Astrocyte of the cerebellum (primary cell): ENCODE data around the gene COL23A1.

ENCODE experiments used
- DNase-seq: peaks from one replicate; pipeline ENCODE4 v3.0.0-alpha.2; 2011; ENCODE audit warnings: low read depth
- H3K4me3 ChIP-seq: 2 replicates; pipeline ENCODE4 v1.5.1; 2011; ENCODE audit warnings: mild to moderate bottlenecking, low read depth, low read length, moderate library complexity
- CTCF ChIP-seq: IDR thresholded peaks from 2 replicates; pipeline ENCODE4 v1.5.1; 2012; ENCODE audit warnings: low read length, low read depth, moderate library complexity, mild to moderate bottlenecking; ENCODE audit errors: missing control alignments
- in situ Hi-C: cut with HindIII; loops from 2 replicates; pipeline ENCODE4 v1.10.0; 2017; ENCODE audit warnings: low sequenced_read_pairs

The COL23A1 gene

GRCh38 chr5:178430186-178431062, 159.8 kb downstream of the COL23A1 start:
- in situ Hi-C loops: no loop called here
- no peak overlapping the region for H3K4me3 ChIP-seq
- no peak for TF ChIP-seq CTCF
- no peak for DNase-seq

- no peak for TF ChIP-seq CTCF
- H3K4me3 ChIP-seq: no peak overlapping the region
- in situ Hi-C loops: no loop called here
- DNase-seq: no peak
Observed at GRCh38 chr5:178429491-178430185, 160.6 kb downstream of the COL23A1 start.

GRCh38 chr5:178429156-178429468, 161.1 kb downstream of the COL23A1 start:
- no peak overlapping the region for H3K4me3 ChIP-seq
- no peak for DNase-seq
- in situ Hi-C loops: no loop called here
- TF ChIP-seq CTCF: no peak

- DNase-seq: no peak
- in situ Hi-C loops: no loop called here
- TF ChIP-seq CTCF: no peak
- no peak overlapping the region for H3K4me3 ChIP-seq
Observed at GRCh38 chr5:178428341-178429155, 161.6 kb downstream of the COL23A1 start.

- in situ Hi-C loops: no loop called here
- no peak for DNase-seq
Observed at GRCh38 chr5:178427576-178428197, 162.5 kb downstream of the COL23A1 start.

More at GRCh38 chr5:178427576-178428197, 162.5 kb downstream of the COL23A1 start:
- H3K4me3 ChIP-seq: no peak overlapping the region
- no peak for TF ChIP-seq CTCF
